Mucosa of descending colon (tissue), 3 donors: Measurements from ENCODE around the gene ANKRD11. TPM values are rescaled to one million over a fixed set of nuclear protein-coding genes. Genes with fewer than 3 reads are reported as not detected.
"Not testable (repeated sequence)": the region's sequence is repeated elsewhere in the genome, so short reads cannot be mapped to it uniquely, and the experiment has no call there.

Experiments
- ATAC-seq: fragments of 200-7000 bp; cut with Tn5 transposase; one replicate; pipeline ENCODE4 v1.9.1; 2020; ENCODE audit warnings: mild to moderate bottlenecking, moderate library complexity
- DNase-seq, 3 donors: peaks; one replicate each; pipeline ENCODE4 v3.0.0-alpha.2; 2020
- H3K36me3 ChIP-seq: fragments of 200-600 bp; one replicate; pipeline ENCODE4 v1.8.0; 2021; ENCODE audit warnings: low read depth, mild to moderate bottlenecking
- H3K4me1 ChIP-seq: fragments of 200-600 bp; one replicate; pipeline ENCODE4 v1.8.0; 2021; ENCODE audit warnings: low read depth, mild to moderate bottlenecking
- H3K4me3 ChIP-seq: fragments of 200-600 bp; one replicate; pipeline ENCODE4 v1.8.0; 2021; ENCODE audit warnings: mild to moderate bottlenecking
- H3K9me3 ChIP-seq: fragments of 200-600 bp; one replicate; pipeline ENCODE4 v1.8.0; 2021; ENCODE audit warnings: mild to moderate bottlenecking
- CTCF ChIP-seq: fragments of 200-600 bp; IDR thresholded peaks from one replicate; pipeline ENCODE4 v1.8.0; 2022; ENCODE audit warnings: antibody characterized with exemption, mild to moderate bottlenecking
- intact Hi-C, 2 donors: fragments of 100-400 bp; cut with DNase I in 1 of 2; cut with micrococcal nuclease in 1 of 2; formaldehyde crosslinking; loops; one replicate each; pipeline versions ENCODE4 v1.11.0 to v1.11.1; 2022; cut with DNase I, micrococcal nuclease
- total RNA-seq, 3 donors: library from RNA; stranded (reverse); fragmentation: NEBNext Ultra II Directional in 2 of 3; extraction: Animal tissue kit (Norgen Biotek cat#: 25700) in 2 of 3; gene quantifications; one replicate each; pipeline versions ENCODE4 v1.2.1 to v1.2.4, GENCODE V29; 2021 to 2023
- donor health status: DM: no; HTN: no; CAD: no; lungs with moderate emphysema.
- donor health status: DM: no; HTN: no; CAD: no.
- donor health status: DM: no; HTN: yes; CAD: no.

Gene ANKRD11
- total RNA-seq, 3 donors from 2014 or later = 125 to 127 (median 127) TPM

- TF ChIP-seq CTCF = no peak
- intact Hi-C loops = no loop called here
- Histone ChIP-seq H3K9me3 (no peaks in the 10 kb centered on the region), H3K4me3 (no peak overlapping the region), H3K4me1 (peaks cover 32% of the 10 kb centered on the region), H3K36me3 (no peaks in the 10 kb centered on the region)
- DNase-seq (no peak), ATAC-seq (no peak)
Measured at GRCh38 chr16:89384282-89384681, 106.1 kb downstream of the ANKRD11 start.

- ATAC-seq = peak; percentile 95
- peak; percentile 73 to 76 (median 74) for DNase-seq
- TF ChIP-seq CTCF = no peak
- no peak overlapping the region for H3K4me3 ChIP-seq
- no peaks in the 10 kb centered on the region for H3K36me3 ChIP-seq
- intact Hi-C loops = no loop called here
- peaks cover 32% of the 10 kb centered on the region for H3K4me1 ChIP-seq
- no peaks in the 10 kb centered on the region for H3K9me3 ChIP-seq
Measured at GRCh38 chr16:89383095-89384003, 107.0 kb downstream of the ANKRD11 start.

GRCh38 chr16:89382555-89382954, 107.8 kb downstream of the ANKRD11 start:
- DNase-seq = not testable (repeated sequence)

GRCh38 chr16:89381788-89382187, 108.6 kb downstream of the ANKRD11 start:
- ATAC-seq (no peak), DNase-seq (no peak)
- Histone ChIP-seq H3K36me3 (no peaks in the 10 kb centered on the region), H3K4me1 (peaks cover 32% of the 10 kb centered on the region), H3K4me3 (no peak overlapping the region), H3K9me3 (no peaks in the 10 kb centered on the region)
- TF ChIP-seq CTCF = no peak
- intact Hi-C loops = no loop called here

More at GRCh38 chr16:89382555-89382954, 107.8 kb downstream of the ANKRD11 start:
- ATAC-seq, H3K9me3 ChIP-seq, H3K36me3 ChIP-seq, intact Hi-C loops, H3K4me3 ChIP-seq: not testable (repeated sequence)
- peaks cover 32% of the 10 kb centered on the region for H3K4me1 ChIP-seq

- TF ChIP-seq CTCF = no peak
- intact Hi-C loops = no loop called here
- ATAC-seq = no peak
Measured at GRCh38 chr16:89380681-89381080, 109.7 kb downstream of the ANKRD11 start.

GRCh38 chr16:89378947-89379771, 111.2 kb downstream of the ANKRD11 start:
- no peak for ATAC-seq

More at GRCh38 chr16:89380681-89381080, 109.7 kb downstream of the ANKRD11 start:
- no peaks in the 10 kb centered on the region for H3K9me3 ChIP-seq
- H3K4me1 ChIP-seq = peaks cover 35% of the 10 kb centered on the region
- H3K36me3 ChIP-seq = no peaks in the 10 kb centered on the region
- H3K4me3 ChIP-seq = no peak overlapping the region
- DNase-seq = no peak

More at GRCh38 chr16:89378947-89379771, 111.2 kb downstream of the ANKRD11 start:
- no peak for DNase-seq
- Histone ChIP-seq H3K4me1 (peaks cover 26% of the 10 kb centered on the region), H3K36me3 (no peaks in the 10 kb centered on the region), H3K9me3 (no peaks in the 10 kb centered on the region), H3K4me3 (no peak overlapping the region)
- intact Hi-C loops = no loop called here
- no peak for TF ChIP-seq CTCF
